H9 (cell line): ENCODE data around the gene FLT3. TPM values are rescaled to one million over a fixed set of nuclear protein-coding genes. Genes with fewer than 3 reads are reported as not detected.
A peak's percentile ranks its signal among the peaks of the same experiment; 100 is the strongest.
"Not testable (repeated sequence)": the region's sequence is repeated elsewhere in the genome, so short reads cannot be mapped to it uniquely, and the experiment has no call there.

Source experiments
- DNase-seq: peaks from one replicate; pipeline ENCODE4 v3.0.0-alpha.2; 2017
- H2AFZ ChIP-seq: one replicate; pipeline ENCODE4 v1.6.1; 2013; ENCODE audit warnings: mild to moderate bottlenecking, low read length, control low read depth, moderate library complexity
- H2AK5ac ChIP-seq: 2 replicates; pipeline ENCODE4 v1.6.1; 2013; ENCODE audit warnings: low read length, control low read depth, mixed read lengths; ENCODE audit not compliant: insufficient read length
- H2BK120ac ChIP-seq: one replicate; pipeline ENCODE4 v1.6.1; 2013; ENCODE audit warnings: low read depth, mild to moderate bottlenecking, low read length, control low read depth, inconsistent platforms; ENCODE audit not compliant: poor library complexity, severe bottlenecking
- H2BK12ac ChIP-seq: 2 replicates; pipeline ENCODE4 v1.6.1; 2013; ENCODE audit warnings: low read length, control low read depth, mixed read lengths, low read depth; ENCODE audit not compliant: insufficient read length
- H2BK15ac ChIP-seq: 2 replicates; pipeline ENCODE4 v1.6.1; 2013; ENCODE audit warnings: low read depth, low read length, control low read depth
- H2BK20ac ChIP-seq: one replicate; pipeline ENCODE4 v1.6.1; 2013; ENCODE audit warnings: low read depth, mild to moderate bottlenecking, low read length, control low read depth, inconsistent platforms; ENCODE audit not compliant: poor library complexity, severe bottlenecking
- H2BK5ac ChIP-seq: 2 replicates; pipeline ENCODE4 v1.6.1; 2013; ENCODE audit warnings: low read length, control low read depth, mixed read lengths; ENCODE audit not compliant: insufficient read length
- H3K14ac ChIP-seq: 2 replicates; pipeline ENCODE4 v1.6.1; 2013; ENCODE audit warnings: low read length, control low read depth; ENCODE audit not compliant: insufficient read depth
- H3K18ac ChIP-seq: 2 replicates; pipeline ENCODE4 v1.6.1; 2013; ENCODE audit warnings: low read depth, mild to moderate bottlenecking, mixed read lengths, low read length, control low read depth; ENCODE audit not compliant: insufficient read length
- H3K23ac ChIP-seq: 2 replicates; pipeline ENCODE4 v1.6.1; 2013; ENCODE audit warnings: low read length, control low read depth, mixed read lengths, low read depth; ENCODE audit not compliant: insufficient read length
- H3K23me2 ChIP-seq: 2 replicates; pipeline ENCODE4 v1.6.1; 2013; ENCODE audit warnings: low read depth, mild to moderate bottlenecking, mixed read lengths, low read length, control low read depth; ENCODE audit not compliant: insufficient read length, poor library complexity, severe bottlenecking
- H3K27ac ChIP-seq: 2 replicates; pipeline ENCODE4 v1.5.1; 2013; ENCODE audit warnings: low read length, control low read depth, mixed read lengths, low read depth; ENCODE audit not compliant: insufficient read length
- H3K27me3 ChIP-seq: 2 replicates; pipeline ENCODE4 v1.6.1; 2013; ENCODE audit warnings: low read length, control low read depth, inconsistent platforms; ENCODE audit not compliant: insufficient read depth
- H3K4ac ChIP-seq: 2 replicates; pipeline ENCODE4 v1.6.1; 2013; ENCODE audit warnings: low read depth, mild to moderate bottlenecking, control low read depth, inconsistent platforms, low read length, moderate library complexity
- H3K4me1 ChIP-seq: 2 replicates; pipeline ENCODE4 v1.6.1; 2013; ENCODE audit warnings: low read length, control low read depth, inconsistent platforms; ENCODE audit not compliant: insufficient read depth
- H3K4me2 ChIP-seq: 2 replicates; pipeline ENCODE4 v1.6.1; 2013; ENCODE audit warnings: low read length, control low read depth, mixed read lengths; ENCODE audit not compliant: insufficient read length, insufficient read depth
- H3K56ac ChIP-seq: 2 replicates; pipeline ENCODE4 v1.6.1; 2013; ENCODE audit warnings: low read depth, mild to moderate bottlenecking, mixed read lengths, low read length, control low read depth; ENCODE audit not compliant: insufficient read length
- H3K79me1 ChIP-seq: 2 replicates; pipeline ENCODE4 v1.6.1; 2013; ENCODE audit warnings: low read depth, mild to moderate bottlenecking, moderate library complexity, low read length, control low read depth, inconsistent platforms; ENCODE audit not compliant: insufficient read depth, poor library complexity, severe bottlenecking
- H3K79me2 ChIP-seq: 2 replicates; pipeline ENCODE4 v1.6.1; 2013; ENCODE audit warnings: low read length, control low read depth, inconsistent platforms; ENCODE audit not compliant: insufficient read depth
- H3K9ac ChIP-seq: 2 replicates; pipeline ENCODE4 v1.6.1; 2013; ENCODE audit warnings: low read length, control low read depth, mixed read lengths; ENCODE audit not compliant: insufficient read length; ENCODE audit errors: extremely low read depth
- H3K9me3 ChIP-seq: one replicate; pipeline ENCODE4 v1.6.1; 2013; ENCODE audit warnings: low read depth, low read length, inconsistent platforms; ENCODE audit not compliant: control insufficient read depth
- H3T11ph ChIP-seq: one replicate; pipeline ENCODE4 v1.6.1; 2013; ENCODE audit warnings: mild to moderate bottlenecking, low read length, control low read depth, inconsistent platforms
- H4K20me1 ChIP-seq: one replicate; pipeline ENCODE4 v1.6.1; 2013; ENCODE audit not compliant: control insufficient read depth, insufficient read length, insufficient read depth
- H4K5ac ChIP-seq: 2 replicates; pipeline ENCODE4 v1.6.1; 2013; ENCODE audit warnings: low read depth, mild to moderate bottlenecking, mixed read lengths, low read length, control low read depth; ENCODE audit not compliant: insufficient read length
- H4K8ac ChIP-seq: replicated peaks from 2 replicates; pipeline ENCODE4 v1.6.1; 2013; ENCODE audit warnings: low read length, control low read depth, mixed read lengths, low read depth; ENCODE audit not compliant: insufficient read length
- H4K91ac ChIP-seq: 2 replicates; pipeline ENCODE4 v1.6.1; 2013; ENCODE audit warnings: low read depth, mild to moderate bottlenecking, moderate library complexity, mixed read lengths, low read length, control low read depth; ENCODE audit not compliant: insufficient read length
- H3K27ac Mint-ChIP-seq, 3 experiments: 2 replicates in 2 of 3; 3 replicates in 1 of 3; pipeline ENCODE4 v1.8.0; 2020 to 2021; ENCODE audit warnings: mixed read lengths in 3 of 3, mild to moderate bottlenecking in 1 of 3, moderate library complexity in 1 of 3
- H3K27me3 Mint-ChIP-seq: 2 replicates; pipeline ENCODE4 v1.8.0; 2021; ENCODE audit warnings: low read depth, mild to moderate bottlenecking, moderate library complexity, mixed read lengths
- H3K36me3 Mint-ChIP-seq, 3 experiments: 2 replicates in 2 of 3; 3 replicates in 1 of 3; pipeline ENCODE4 v1.8.0; 2020 to 2021; ENCODE audit warnings: low read depth in 3 of 3, mixed read lengths in 3 of 3; ENCODE audit not compliant: insufficient read depth in 1 of 3
- H3K4me1 Mint-ChIP-seq, 2 experiments: 2 replicates each; pipeline ENCODE4 v1.8.0; 2020; ENCODE audit warnings: mixed read lengths in 2 of 2
- H3K4me3 Mint-ChIP-seq, 2 experiments: 2 replicates in 1 of 2; 3 replicates in 1 of 2; pipeline ENCODE4 v1.8.0; 2020 to 2021; ENCODE audit warnings: mild to moderate bottlenecking in 2 of 2, mixed read lengths in 2 of 2, moderate library complexity in 1 of 2
- H3K9me3 Mint-ChIP-seq, 2 experiments: 2 replicates in 1 of 2; 3 replicates in 1 of 2; pipeline ENCODE4 v1.8.0; 2020; ENCODE audit warnings: mild to moderate bottlenecking in 2 of 2, mixed read lengths in 2 of 2, moderate library complexity in 1 of 2
- CTCF ChIP-seq: fragments of 200-600 bp; sonication (generic); conservative IDR thresholded peaks from 3 replicates; pipeline ENCODE4 v1.8.0; 2021; ENCODE audit warnings: antibody characterized with exemption, mild to moderate bottlenecking
- WGBS: extraction: QIAGEN DNeasy Blood & Tissue Kit; methylation state at CpG from one replicate; pipeline ENCODE4 v1.1.7; 2013; ENCODE audit warnings: missing lambda C conversion rate, low lambda C conversion rate, mixed read lengths; ENCODE audit not compliant: insufficient read length; ENCODE audit errors: extremely low coverage; 5-methylcytosine and 5-hydroxymethylcytosine counted together
- total RNA-seq: library from RNA; stranded (reverse); gene quantifications from 2 replicates; pipeline ENCODE4 v1.2.1, GENCODE V29; 2021

The FLT3 gene
- total RNA-seq, 1 experiment from 2014 or later = 0.44 TPM

- Mint-ChIP-seq H3K9me3 (peaks cover 2 to 18% of the 10 kb centered on the region in 2 experiments), H3K27ac (no peak overlapping the region), H3K4me1 (peaks cover 33 to 52% of the 10 kb centered on the region in 2 experiments), H3K27me3 (peaks cover 100% of the 10 kb centered on the region), H3K36me3 (no peaks in the 10 kb centered on the region), H3K4me3 (no peak overlapping the region)
- peaks cover 93% of the 10 kb centered on the region for H3K27me3 ChIP-seq
- H3K23ac ChIP-seq = no peak overlapping the region
- H2BK15ac ChIP-seq = no peak overlapping the region
- H3K18ac ChIP-seq = no peak overlapping the region
- H2AK5ac ChIP-seq = no peak overlapping the region
- H3K4me2 ChIP-seq = no peak overlapping the region
- no peak overlapping the region for H2BK20ac ChIP-seq
- H2BK5ac ChIP-seq = no peak overlapping the region
- H4K91ac ChIP-seq = no peak overlapping the region
- DNase-seq = no peak
- WGBS = no CpG with 5 or more reads among the region's 15 CpGs
- no peaks in the 10 kb centered on the region for H3K79me2 ChIP-seq
- no peak overlapping the region for H2BK120ac ChIP-seq
- no peak for TF ChIP-seq CTCF
- H2AFZ ChIP-seq = no peak overlapping the region
- H4K8ac ChIP-seq = no peak overlapping the region
- H3K9ac ChIP-seq = no peak overlapping the region
- H3K4ac ChIP-seq = no peak overlapping the region
- H3K56ac ChIP-seq = no peak overlapping the region
- no peak overlapping the region for H3K14ac ChIP-seq
- H3K79me1 ChIP-seq = no peaks in the 10 kb centered on the region
- no peaks in the 10 kb centered on the region for H3K23me2 ChIP-seq
- peaks cover 4% of the 10 kb centered on the region for H4K20me1 ChIP-seq
- no peak overlapping the region for H3T11ph ChIP-seq
- H3K9me3 ChIP-seq = no peaks in the 10 kb centered on the region
- no peak overlapping the region for H3K27ac ChIP-seq
- no peak overlapping the region for H4K5ac ChIP-seq
- H3K4me1 ChIP-seq = peaks cover 5% of the 10 kb centered on the region; the same call in 1 of the 2 replicates
- no peak overlapping the region for H2BK12ac ChIP-seq
These were observed 135.5 kb downstream of the FLT3 start for GRCh38 chr13:27964741-27965323.

DNA sequence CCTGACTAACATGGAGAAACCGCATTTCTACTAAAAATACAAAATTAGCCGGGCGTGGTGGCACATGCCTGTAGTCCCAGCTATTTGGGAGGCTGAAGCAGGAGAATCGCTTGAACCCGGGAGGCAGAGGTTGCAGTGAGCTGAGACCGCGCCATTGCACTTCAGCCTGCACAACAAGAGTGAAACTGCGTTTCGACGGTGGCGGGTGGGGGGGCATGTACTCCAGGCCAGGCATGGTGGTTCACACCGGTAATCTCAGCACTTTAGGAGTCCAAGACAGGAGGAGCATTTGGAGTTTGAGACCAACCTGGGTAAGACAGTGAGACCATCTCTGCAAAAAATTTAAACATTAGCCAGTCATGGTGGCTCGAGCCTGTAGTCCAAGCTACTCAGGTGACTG lies 136.2 kb downstream of the FLT3 start:
- not testable (repeated sequence) for H2BK15ac ChIP-seq, H3K23me2 ChIP-seq, H3K4me2 ChIP-seq, DNase-seq, H3K4me1 ChIP-seq, H3K56ac ChIP-seq, H2BK120ac ChIP-seq, H3K23ac ChIP-seq, H4K20me1 ChIP-seq, H3K79me1 ChIP-seq, H3K18ac ChIP-seq, H2BK5ac ChIP-seq, H3K79me2 ChIP-seq, H3K4ac ChIP-seq, H2AK5ac ChIP-seq, H4K5ac ChIP-seq, H2BK20ac ChIP-seq, H4K8ac ChIP-seq, H3K9ac ChIP-seq, H3T11ph ChIP-seq, H3K9me3 ChIP-seq, H3K36me3 Mint-ChIP-seq, H3K27ac Mint-ChIP-seq, H2BK12ac ChIP-seq, H3K14ac ChIP-seq, H2AFZ ChIP-seq, H4K91ac ChIP-seq, H3K27ac ChIP-seq
- no CpG with 5 or more reads among the region's 13 CpGs for WGBS
- Mint-ChIP-seq H3K4me1 (peaks cover 27 to 47% of the 10 kb centered on the region in 2 experiments), H3K4me3 (0 out of 5 replicates have a peak overlapping the region, but pooled peaks of 1 of the 2 experiments have one; percentile 12), H3K9me3 (peaks cover 2 to 21% of the 10 kb centered on the region in 2 experiments), H3K27me3 (peaks cover 100% of the 10 kb centered on the region)
- peaks cover 93% of the 10 kb centered on the region for H3K27me3 ChIP-seq
